GM21367 (cell line): ENCODE data around the gene FTCD.
"Not testable (repeated sequence)": the region's sequence is repeated elsewhere in the genome, so short reads cannot be mapped to it uniquely, and the experiment has no call there.

ENCODE experiments used
- ATAC-seq: cut with Tn5 transposase; IDR thresholded peaks from one replicate; pipeline ENCODE4 v1.9.1; 2021; ENCODE audit not compliant: unreplicated experiment

The FTCD gene

DNA sequence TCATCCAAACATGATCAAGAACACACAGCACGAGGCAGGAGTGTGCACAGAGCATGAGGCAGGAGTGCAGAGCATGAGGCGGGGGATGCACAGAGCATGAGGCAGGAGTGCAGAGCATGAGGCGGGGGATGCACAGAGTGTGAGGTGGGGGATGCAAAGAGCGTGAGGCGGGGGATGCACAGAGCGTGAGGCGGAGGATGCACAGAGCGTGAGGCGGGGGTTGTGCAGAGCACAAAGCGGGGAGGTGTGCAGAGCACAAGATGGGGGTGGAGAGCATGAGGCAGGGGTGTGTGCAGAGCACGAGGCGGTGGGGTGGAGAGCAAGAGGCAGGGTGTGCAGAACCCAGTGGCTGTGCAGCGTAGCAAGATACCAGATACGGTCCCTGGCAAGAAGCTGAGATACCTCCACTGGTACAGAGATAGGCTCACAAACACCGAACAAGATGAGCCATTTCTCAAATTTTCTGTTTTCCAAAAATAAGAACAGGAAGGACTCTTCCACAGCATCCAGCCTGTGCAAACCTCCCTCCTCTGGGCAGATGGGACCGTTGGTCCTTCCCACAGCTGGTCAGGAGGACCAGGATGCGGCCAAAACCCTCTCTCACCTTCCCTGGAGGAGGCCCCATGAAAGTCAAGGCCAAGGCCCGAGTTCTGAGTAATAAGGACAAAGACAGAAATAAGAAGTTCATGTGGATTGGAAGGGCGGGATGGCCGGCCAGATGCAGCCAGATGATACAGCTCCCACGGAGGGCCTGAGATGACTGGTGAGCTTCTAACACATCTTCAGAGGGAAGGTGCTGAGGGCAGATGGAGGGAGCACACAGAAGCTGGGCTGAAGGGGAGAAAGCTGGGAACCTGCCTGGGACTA, 16.9 kb upstream of the FTCD start:
- no peak for ATAC-seq

DNA sequence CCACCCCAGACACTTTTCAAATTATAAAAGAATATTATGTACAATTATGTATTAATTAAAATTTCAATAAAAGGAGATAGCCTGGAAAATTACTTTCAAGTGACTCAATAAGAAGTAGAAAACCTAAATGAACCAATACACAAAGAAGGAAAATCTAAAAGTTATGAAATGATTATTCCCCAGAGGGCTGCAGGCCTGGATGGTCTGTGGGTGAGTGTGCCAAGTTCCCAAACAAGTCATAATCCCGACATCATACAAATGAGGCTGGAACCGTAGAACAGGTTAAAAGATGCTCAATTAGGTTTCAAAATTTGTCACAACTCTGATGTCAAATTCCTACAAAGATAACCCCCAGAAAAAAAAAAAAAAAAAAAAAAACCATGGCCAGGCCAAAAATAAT, 16.2 kb upstream of the FTCD start:
- ATAC-seq = no peak

DNA sequence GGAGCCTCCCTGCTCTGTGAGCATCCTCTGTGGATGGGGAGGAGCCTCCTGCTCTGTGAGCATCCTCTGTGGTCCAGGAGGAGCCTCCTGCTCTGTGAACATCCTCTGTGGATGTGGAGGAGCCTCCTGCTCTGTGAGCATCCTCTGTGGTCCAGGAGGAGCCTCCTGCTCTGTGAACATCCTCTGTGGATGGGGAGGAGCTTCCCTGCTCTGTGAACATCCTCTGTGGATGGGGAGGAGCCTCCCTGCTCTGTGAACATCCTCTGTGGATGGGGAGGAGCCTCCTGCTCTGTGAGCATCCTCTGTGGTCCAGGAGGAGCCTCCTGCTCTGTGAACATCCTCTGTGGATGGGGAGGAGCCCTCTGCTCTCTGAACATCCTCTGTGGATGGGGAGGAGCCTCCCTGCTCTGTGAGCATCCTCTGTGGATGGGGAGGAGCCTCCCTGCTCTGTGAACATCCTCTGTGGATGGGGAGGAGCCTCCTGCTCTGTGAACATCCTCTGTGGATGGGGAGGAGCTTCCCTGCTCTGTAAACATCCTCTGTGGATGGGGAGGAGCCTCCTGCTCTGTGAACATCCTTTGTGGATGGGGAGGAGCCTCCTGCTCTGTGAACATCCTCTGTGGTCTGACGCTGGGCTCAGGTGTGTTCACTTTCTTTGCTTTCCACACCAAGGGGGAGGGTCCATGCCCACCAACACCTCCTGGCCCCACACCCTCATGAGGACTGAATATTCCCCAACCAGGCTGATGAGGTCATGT, 15.2 kb upstream of the FTCD start:
- ATAC-seq = not testable (repeated sequence)

DNA sequence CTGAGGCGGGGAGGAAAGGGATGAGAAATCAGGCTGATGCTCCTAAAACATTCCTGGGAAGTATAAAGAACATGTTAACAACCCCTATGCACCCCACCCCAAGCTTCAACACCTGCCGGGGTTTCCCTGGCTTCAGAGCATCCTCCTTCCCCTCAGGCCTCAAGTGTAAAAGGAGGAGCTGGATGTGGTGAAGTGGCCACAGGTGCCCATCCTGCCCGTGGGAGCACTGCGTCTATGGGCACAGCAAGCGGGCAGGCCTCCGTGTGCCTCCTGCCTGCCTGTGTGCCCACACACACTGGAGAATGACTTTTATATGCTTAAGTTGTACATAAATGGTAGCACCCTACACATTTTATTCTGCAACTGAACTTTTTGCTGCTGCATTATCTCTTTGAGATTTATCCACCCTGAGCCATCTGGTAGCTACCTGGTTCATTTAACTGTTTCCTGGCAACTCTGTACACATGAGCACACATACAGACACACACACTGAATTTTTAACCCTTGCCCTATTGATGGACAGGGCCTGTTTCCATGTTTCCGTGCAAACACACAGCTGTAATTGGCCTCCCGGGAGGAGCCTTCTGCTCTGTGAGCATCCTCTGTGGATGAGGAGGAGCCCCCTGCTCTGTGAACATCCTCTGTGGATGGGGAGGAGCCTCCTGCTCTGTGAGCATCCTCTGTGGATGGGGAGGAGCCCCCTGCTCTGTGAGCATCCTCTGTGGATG, 13.4 kb upstream of the FTCD start:
- ATAC-seq = no peak

DNA sequence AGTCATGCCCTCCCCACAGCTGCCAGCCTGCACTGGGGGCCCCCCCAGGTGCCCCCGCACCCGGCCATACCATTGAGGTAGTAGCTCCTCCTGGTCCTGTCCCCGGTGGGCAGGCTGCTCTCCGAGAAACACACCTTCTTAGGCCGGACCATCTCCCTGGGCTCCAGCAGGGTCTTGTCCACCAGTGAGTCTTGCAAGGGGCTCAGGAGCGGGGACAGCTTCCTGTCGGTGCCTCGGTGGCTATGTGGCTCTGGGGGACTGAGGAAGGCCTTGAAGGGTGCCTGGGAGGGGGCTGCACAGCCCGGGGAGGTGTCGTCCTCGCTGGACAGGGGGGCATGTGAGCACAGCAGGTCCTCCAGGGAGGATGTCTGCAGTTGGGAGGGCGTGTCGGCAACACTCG, 12.9 kb upstream of the FTCD start:
- no peak for ATAC-seq

DNA sequence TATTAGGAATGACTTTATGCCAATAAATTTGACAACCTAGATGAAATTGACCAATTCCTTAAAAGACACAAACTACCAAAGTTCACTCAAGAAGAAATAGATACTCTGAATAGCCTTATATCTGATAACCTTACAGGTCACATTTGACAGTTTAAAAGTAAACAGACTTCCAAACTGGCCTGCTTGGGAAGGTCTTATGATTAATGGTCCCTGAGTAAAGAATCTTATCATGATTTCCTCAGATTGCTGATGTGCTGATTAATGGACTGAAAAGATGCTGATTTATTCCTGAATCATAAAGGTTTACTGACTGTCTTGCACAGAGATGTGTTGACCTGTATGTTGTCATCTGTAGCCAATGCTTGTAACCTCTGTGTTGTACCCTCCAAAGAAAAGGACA, 9.7 kb upstream of the FTCD start:
- ATAC-seq = no peak

DNA sequence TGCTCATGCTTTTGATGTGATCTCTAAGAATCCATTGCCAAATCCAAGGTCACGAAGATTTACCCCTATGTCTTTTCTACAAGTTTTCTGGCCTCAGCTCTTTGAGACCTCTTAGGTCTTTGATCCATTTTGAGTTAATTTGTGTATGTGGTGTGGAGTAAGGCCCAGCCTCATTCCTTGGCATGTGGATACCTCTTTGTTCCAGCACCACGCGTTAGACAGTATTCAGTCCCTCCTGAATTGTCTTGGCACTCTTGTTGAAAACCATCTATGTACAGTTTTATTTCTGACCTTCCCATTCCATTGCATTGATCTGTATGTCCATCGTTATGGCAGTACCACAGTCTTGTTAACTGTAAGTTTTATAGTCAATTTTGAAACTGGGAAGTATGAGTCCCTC, 8.0 kb upstream of the FTCD start:
- ATAC-seq = no peak

DNA sequence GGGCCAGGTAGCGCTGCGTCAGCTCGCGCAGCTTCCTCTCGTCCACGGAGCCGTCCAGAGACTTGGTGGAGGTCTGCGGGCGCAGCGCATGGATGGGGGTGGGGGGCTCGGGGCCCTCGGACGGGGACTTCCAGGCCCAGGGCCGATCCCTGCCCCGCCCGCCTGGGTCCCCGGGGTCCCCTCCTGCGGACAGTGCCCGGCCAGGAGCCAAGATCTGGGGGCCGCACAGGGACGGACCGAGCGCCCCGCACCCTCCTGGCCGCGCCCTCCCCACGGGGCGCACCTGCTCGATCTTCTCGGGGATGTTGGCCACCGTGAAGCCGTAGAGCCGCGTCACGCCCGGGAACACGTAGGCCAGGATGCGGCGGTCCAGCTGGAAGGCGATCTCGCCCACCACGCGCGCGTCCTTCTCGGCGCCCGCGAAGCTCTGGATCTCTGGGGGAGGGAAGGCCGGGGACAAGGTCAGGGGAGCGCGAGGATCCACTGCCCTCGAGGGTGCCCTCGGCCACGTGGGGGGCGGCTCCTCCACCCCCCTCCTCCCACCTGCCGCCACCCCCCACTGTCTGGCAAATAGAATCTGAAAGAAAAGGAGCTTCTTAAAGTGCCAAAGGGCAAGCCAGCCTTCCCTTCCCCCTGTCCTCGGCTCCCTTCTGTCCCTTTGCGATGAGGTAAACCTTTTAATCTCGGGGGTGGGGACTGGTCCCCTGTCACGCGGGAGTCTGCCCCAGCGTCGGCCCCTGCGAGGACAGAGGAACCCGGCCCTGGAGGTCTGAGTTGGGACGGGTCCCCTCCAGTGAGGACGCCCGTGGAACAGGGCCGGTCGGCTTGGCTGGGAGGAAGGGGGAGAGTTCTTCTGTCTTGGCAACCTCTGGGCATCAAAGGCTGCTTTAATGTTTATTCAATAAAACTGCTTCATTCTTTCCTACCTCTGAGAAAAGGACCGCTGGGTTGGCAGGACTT, 6.5 kb upstream of the FTCD start:
- ATAC-seq = no peak

DNA sequence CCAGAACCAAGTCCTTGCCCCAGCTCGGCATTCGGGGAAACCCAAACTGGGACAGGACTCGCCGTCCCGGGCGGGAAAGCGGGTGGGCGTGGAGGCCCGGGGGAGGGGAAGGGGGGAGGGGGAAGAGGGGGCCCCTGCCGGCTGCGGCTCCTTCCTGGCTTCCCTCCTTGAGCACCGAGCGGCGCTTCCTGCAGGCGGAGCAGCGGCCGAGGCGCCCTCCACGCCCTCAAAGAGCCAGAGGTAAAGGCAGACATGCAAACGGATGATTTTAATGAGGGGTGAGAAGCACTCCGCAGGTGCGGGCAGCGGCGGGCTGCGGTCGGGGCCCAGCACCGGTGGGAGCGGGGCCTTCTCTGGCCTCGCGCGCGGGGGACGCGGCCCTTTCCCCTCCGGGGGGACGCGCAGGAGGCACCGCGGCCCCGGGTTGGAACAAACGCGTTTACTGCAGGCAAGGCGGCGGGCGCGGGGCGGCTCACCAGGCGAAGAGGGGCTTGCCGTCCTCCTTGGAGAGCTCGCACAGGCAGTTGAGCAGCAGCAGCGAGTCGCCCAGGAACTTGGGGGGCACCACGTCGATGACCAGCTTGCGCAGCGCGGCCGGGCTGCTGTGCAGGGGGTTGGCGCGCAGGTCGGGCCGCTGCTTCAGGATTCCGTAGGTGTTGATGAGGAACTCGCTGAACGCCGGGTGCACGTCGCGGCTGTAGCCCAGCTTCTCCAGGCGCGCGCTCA, 5.7 kb upstream of the FTCD start:
- no peak for ATAC-seq

DNA sequence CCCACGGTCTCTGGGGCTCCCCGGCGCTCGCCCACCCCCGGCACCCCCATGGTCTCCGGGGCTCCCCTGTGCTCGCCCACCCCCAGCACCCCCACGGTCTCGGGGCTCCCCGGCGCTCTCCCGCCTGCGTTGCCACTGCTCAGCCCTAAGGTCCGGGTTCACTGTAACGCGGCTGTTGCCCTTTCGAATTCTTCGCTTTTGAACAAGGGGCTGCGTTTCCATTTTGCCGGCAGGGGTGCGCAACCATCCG, 5.2 kb upstream of the FTCD start:
- no peak for ATAC-seq

DNA sequence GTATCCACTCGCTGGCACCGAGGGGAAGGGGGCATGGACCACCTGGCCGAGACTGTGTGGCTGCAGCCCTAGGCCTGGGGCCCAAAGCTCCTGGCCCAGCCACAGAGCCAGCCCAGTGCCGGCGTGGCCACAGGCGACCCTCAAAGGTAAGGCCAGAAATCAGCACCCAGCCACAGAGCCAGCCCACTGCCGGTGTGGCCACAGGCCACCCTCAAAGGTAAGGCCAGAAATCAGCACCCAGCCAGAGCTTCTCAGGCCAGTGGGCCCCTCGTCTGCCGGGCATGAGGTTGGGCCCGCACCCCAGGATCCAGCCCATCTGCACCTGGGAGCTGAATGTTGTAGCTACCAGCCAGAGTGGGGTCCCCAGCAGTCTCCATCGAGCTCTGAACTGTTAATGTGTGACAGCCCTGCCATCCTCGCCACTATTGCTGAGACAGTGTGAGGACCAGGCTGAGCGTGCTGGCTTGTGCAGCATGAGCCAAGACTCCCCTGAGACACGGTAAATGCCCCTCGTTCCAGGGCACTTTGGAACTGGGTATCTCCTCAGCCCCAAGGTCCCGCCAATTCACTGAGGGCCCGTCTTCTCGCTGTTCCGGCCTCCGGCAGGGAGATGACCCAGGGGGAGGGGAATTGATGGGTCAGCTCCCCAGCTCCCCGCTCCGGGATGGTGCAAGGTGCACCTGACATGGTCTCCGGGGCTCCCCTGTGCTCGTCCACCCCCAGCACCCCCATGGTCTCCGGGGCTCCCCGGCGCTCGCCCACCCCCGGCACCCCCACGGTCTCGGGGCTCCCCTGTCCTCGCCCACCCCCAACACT, 4.7 kb upstream of the FTCD start:
- ATAC-seq = no peak

DNA sequence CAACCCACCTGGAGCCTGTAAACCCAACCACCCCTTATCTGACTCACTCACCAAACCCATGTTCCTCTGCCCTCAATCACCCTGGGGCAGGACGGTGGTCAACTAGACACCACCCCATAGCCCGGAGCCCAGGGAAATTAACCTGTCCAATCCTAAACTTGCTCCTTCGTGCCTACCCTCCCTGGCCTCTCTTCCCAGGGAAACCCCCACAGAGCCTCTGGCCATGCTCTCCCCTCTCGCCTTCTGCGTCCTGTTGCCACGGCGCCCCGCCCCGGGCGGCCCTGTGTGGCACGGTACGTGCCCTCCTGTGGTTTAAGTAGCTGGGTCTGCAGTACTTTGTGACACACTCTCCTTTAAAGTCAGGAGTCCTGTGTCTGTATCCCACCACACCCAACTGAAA, 4.0 kb upstream of the FTCD start:
- ATAC-seq = no peak

DNA sequence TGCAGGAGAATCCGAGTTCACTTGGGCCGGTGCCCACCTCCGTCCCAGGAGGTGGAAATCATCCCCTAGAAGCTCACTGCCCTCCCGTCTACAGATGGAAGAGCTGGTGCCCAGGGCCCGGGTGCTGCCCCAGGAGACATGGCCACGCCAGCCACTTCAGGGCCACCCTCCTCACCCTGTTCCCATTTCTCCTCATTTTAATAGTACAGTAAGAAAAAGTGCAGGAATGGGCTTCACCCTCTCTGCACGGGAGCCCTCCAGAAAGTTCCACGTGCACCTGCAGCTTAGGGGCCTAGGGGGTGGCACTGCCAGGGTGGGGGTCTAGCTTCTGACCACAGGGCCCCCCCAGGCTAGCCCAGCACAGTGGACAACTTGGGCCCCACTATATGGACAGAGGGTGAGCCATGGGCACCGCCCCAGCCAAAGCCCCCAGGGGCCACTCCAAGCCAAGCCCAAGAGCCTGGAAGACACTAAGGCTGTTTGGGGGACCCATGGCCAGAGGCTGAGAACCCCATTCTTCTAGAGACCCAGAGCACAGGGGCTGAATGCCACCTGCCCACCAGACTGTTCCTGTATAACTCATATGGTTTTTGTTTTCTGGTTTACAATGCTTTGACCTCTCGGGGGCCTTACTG, 3.4 kb upstream of the FTCD start:
- ATAC-seq = no peak

DNA sequence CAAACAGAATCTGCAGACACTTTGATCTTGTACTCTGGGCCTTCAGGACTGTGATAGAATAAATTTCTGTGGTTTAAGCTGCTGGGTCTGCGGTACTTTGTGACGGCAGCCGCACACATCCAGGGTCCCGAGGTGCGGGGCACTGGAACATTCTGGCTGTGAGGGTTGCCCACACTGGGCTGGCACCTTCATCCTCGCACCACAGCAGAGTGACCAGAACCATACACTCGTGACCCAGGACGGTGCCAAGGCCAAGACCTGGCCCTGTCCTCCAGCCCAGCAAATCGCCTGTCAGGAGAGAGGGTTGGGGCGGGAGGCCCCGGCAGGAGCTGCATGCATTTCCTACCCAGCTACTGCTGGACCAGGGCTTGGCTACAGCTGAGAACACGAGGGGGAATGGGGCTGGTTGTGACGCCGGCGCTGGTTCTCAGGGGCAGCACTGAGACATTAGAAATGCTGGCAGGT, 2.6 kb upstream of the FTCD start:
- ATAC-seq = no peak

DNA sequence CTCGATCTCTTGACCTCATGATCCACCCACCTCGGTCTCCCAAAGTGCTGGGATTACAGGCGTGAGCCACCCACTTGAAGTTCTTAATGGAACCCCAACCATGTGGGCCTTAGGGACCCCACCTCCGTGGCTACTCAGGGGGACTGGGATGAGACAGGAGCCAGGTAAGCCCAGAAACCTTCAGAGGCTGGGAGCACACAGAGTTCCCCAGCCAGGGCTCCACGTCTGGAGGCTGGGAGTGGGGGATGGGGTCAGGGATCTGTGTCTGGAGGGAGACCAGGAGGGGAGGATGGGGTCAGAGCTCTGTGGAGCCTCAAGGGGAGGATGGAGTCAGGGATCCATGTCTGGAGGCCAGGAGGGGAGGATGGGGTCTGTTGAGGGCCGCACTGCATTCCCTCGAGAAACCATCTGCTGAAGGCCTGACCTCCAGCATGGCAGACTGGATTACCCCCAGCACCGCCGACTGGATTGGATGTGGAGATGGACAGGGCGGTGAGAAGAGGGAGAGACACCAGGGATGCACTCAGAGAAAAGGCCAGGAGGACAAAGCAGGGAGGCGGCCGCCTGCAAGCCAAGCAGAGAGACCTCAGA, 2.1 kb upstream of the FTCD start:
- no peak for ATAC-seq

DNA sequence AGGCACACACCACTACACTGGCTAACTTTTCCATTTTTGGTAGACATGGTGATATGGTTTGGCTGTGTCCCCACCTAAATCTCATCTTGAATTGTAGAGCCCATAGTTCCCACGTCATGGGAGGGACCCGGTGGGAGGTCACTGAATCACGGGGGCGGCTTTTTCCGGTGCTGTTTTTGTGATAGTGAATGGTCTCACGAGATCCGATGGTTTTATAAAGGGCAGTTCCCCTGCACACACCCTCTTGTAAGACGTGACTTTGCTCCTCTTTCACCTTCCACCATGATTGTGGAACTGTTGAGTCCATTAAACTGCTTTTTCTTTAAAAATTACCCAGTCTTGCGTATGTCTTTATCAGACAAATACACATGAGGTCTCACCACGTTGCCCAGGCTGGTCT, 1.3 kb upstream of the FTCD start:
- no peak for ATAC-seq

DNA sequence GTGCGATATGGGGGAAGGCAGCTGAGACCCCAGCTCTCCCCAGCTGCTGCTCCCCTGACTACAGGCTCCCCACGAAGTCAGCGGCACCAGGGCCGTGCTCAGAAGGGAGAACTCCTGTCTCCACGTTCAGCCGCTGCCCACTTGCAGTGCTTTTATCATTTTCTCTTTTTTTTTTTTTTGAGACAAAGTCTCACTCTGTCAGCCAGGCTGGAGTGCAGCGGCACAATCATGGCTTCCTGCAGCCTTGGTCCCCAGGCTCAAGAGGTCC, 933 bp upstream of the FTCD start:
- ATAC-seq = no peak

DNA sequence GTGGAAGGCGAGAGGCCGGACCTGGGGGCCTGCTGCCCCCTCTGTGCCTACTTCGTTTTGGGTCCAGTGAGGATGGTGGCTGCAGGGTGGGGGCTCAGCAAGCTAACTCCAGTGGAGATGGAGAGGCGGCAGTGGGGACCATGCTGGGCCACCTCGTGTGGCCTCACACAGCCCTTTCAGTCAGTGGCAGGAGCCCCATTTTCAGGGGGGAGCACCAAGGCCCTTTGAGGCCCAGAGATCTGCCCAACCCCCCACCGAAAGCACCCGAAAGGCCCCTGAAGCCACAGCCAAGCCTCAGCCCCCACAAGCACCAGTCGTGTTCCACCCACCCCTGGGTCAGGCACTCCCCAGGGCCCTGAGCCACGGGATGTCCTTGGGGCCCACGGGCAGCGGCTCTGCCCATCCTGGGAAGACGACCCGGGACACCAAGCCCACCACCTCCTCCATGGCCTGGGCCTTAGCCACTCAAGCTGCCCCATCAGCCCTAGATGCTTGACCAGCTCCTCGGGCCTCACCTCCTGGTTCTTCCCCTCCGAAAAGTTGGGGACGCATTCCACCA, 345 bp downstream of the FTCD start:
- no peak for ATAC-seq
